ENCODE data around the gene LTB4R2.

DNA sequence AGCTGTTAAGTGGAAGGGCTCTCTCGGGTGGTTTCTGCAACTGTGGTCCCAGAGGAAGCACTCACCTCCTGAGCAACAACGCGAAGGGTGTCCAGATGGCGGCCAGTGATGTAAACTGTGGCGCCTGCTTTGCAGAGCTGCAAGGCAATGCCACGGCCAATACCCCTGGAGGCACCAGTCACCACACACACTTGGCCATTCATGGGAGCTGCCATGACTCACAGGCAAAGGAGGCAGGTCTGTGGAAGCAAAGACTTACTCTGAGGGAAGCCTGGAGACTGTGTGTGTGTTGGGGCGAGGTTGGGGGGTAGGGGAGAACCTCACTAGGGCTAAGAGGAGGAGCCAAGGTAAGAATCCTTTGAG lies 11.1 kb upstream of the LTB4R2 start:
- TF ChIP-seq EZH2 (IDR thresholded peaks at IDR 0.05; ENCODE audit: insufficient read depth, poor library complexity, severe bottlenecking), result no peak
- no peak for TF ChIP-seq EZH2phosphoT487 (IDR thresholded peaks at IDR 0.05; ENCODE audit: insufficient read depth, low read depth)
